H1 (cell line): Measurements from ENCODE around the gene SLC6A18. TPM values are rescaled to one million over a fixed set of nuclear protein-coding genes. Genes with fewer than 3 reads are reported as not detected.

ENCODE experiments used
- CBX5 ChIP-seq: fragments of 300-800, 300-1000 bp; sonication (generic); IDR thresholded peaks from 2 replicates; pipeline ENCODE4 v1.7.1; 2016; ENCODE audit warnings: antibody characterized with exemption, low read length, low read depth
- CBX8 ChIP-seq: fragments of 300-800, 300-1000 bp; sonication (generic); IDR thresholded peaks from 2 replicates; pipeline ENCODE4 v1.7.1; 2016; ENCODE audit warnings: low read depth, low read length, borderline replicate concordance
- CTBP2 ChIP-seq: IDR thresholded peaks from 2 replicates; pipeline ENCODE4 v1.7.0; 2011; ENCODE audit warnings: borderline replicate concordance, mild to moderate bottlenecking, moderate library complexity, mixed read lengths, low read length; ENCODE audit not compliant: insufficient read depth, insufficient read length
- CTCF ChIP-seq, 3 experiments: IDR thresholded peaks; 1 replicate in 2 of 3; 2 replicates in 1 of 3; pipeline versions ENCODE4 v1.5.1 to v1.6.1; 2011; ENCODE audit warnings: low read length in 3 of 3, mild to moderate bottlenecking in 3 of 3, inconsistent platforms in 2 of 3, low read depth in 1 of 3, moderate library complexity in 1 of 3; ENCODE audit not compliant: insufficient read depth in 1 of 3; ENCODE audit errors: control extremely low read depth in 1 of 3
- JUND ChIP-seq: IDR thresholded peaks from 2 replicates; pipeline ENCODE4 v1.6.1; 2011; ENCODE audit warnings: mild to moderate bottlenecking, improper control_type of control experiment, low read length
- KDM5A ChIP-seq: fragments of 200-600 bp; IDR thresholded peaks from 2 replicates; pipeline ENCODE4 v1.7.1; 2012; ENCODE audit warnings: mild to moderate bottlenecking, low read length, inconsistent platforms, mixed read lengths
- NANOG ChIP-seq: IDR thresholded peaks from 2 replicates; pipeline ENCODE4 v1.6.1; 2011; ENCODE audit warnings: low read length, low read depth, mild to moderate bottlenecking, inconsistent platforms; ENCODE audit not compliant: insufficient read depth, poor library complexity, severe bottlenecking
- RBBP5 ChIP-seq: IDR thresholded peaks from 2 replicates; pipeline ENCODE4 v1.7.1; 2012; ENCODE audit warnings: low read depth, mild to moderate bottlenecking, inconsistent platforms, low read length, moderate library complexity, borderline replicate concordance
- ZNF274 ChIP-seq: IDR thresholded peaks from 2 replicates; pipeline ENCODE4 v1.7.0; 2012; ENCODE audit warnings: low read length, borderline replicate concordance; ENCODE audit errors: extremely low read depth
- polyA plus RNA-seq, 7 experiments: library from polyadenylated mRNA; depleted of rRNA in 3 of 7; stranded (reverse) in 5 of 7; unstranded in 2 of 7; fragments of >200 nt in 5 of 7; fragments of 200-250 nt in 2 of 7; gene quantifications; 1 replicate in 5 of 7; 2 replicates in 1 of 7; 4 replicates in 1 of 7; pipeline versions ENCODE4 v1.2.1 to v1.2.3, GENCODE V29; 2011 to 2013; ENCODE audit warnings: missing spikeins in 2 of 7, mixed read lengths in 2 of 7
- total RNA-seq: library from RNA; stranded (reverse); fragmentation: NEBNext Ultra II Directional; extraction: Animal tissue kit (Norgen Biotek cat#: 25700); gene quantifications from 2 replicates; pipeline ENCODE4 v1.2.1, GENCODE V29; 2021

SLC6A18 gene
- total and polyA plus RNA-seq, 2 of the 8 experiments (the other 6 are each of a cell fraction or from before 2014, with no cell fraction given) = not detected

- TF ChIP-seq ZNF274 (no peak), CTCF (IDR thresholded peaks at IDR 0.05; ENCODE audit: control extremely low read depth in 1 of 3, insufficient read depth in 1 of 3, low read depth in 1 of 3, low read length in 3 of 3) (no peak), NANOG (no peak), KDM5A (no peak), CBX8 (no peak), JUND (no peak), CTBP2 (no peak), RBBP5 (no peak), CBX5 (no peak)
- TF ChIP-seq, all 59 proteins: peak for 0
Observed at GRCh38 chr5:1265461-1266455, 40.6 kb downstream of the SLC6A18 start (continued).
